Umbilical cord (tissue), 2 donors: ENCODE data around the gene P2RX7. TPM values are rescaled to one million over a fixed set of nuclear protein-coding genes. Genes with fewer than 3 reads are reported as not detected.

Experiments used
- DNase-seq: peaks from one replicate; pipeline ENCODE4 v3.0.0-alpha.2; 2015; ENCODE audit warnings: low spot score
- total RNA-seq: library from RNA; depleted of rRNA; stranded (reverse); fragments of >200 nt; gene quantifications from one replicate; pipeline ENCODE4 v1.2.3, GENCODE V29; 2014; ENCODE audit warnings: low replicate concordance; ENCODE audit not compliant: insufficient read depth

The P2RX7 gene
- 5.3 TPM for total RNA-seq

- peak; percentile 83 for DNase-seq
These were observed at the start of gene P2RX7 for GRCh38 chr12:121132601-121133481. Gene P2RX7 (plus strand): TSS chr12:121132876. CDS start chr12:121132971, 95 bp downstream.

GRCh38 chr12:121084229-121084628, 48.4 kb upstream of the P2RX7 start:
- DNase-seq: no peak

- no peak for DNase-seq
These were observed 47.6 kb upstream of the P2RX7 start for GRCh38 chr12:121085069-121085468.

- DNase-seq: no peak
These were observed 46.9 kb upstream of the P2RX7 start for GRCh38 chr12:121085506-121086353.

- DNase-seq: no peak
These were observed 45.8 kb upstream of the P2RX7 start for GRCh38 chr12:121086781-121087295.

- no peak for DNase-seq
These were observed 45.0 kb upstream of the P2RX7 start for GRCh38 chr12:121087467-121088194.

- DNase-seq: no peak
These were observed 44.5 kb upstream of the P2RX7 start for GRCh38 chr12:121088195-121088585.

GRCh38 chr12:121089031-121089812, 43.5 kb upstream of the P2RX7 start:
- no peak for DNase-seq

- DNase-seq: no peak
These were observed 42.8 kb upstream of the P2RX7 start for GRCh38 chr12:121089813-121090430.

- DNase-seq: peak; percentile 12
These were observed 41.8 kb upstream of the P2RX7 start for GRCh38 chr12:121090586-121091514.

GRCh38 chr12:121092034-121092433, 40.6 kb upstream of the P2RX7 start:
- DNase-seq: no peak

GRCh38 chr12:121093487-121093891, 39.2 kb upstream of the P2RX7 start:
- DNase-seq: no peak

- DNase-seq: peak; percentile 60
These were observed 37.0 kb upstream of the P2RX7 start for GRCh38 chr12:121095544-121096198.

GRCh38 chr12:121096199-121096798, 36.4 kb upstream of the P2RX7 start:
- no peak for DNase-seq

GRCh38 chr12:121099779-121100178, 32.9 kb upstream of the P2RX7 start:
- no peak for DNase-seq

- DNase-seq: no peak
These were observed 30.4 kb upstream of the P2RX7 start for GRCh38 chr12:121102307-121102706.

GRCh38 chr12:121107681-121108080, 25.0 kb upstream of the P2RX7 start:
- DNase-seq: no peak

GRCh38 chr12:121108492-121108891, 24.2 kb upstream of the P2RX7 start:
- no peak for DNase-seq
